K562 (cell line): ENCODE measurements around the gene ARHGDIA. TPM values are rescaled to one million over a fixed set of nuclear protein-coding genes. Genes with fewer than 3 reads are reported as not detected.

Experiments used
- BDP1 ChIP-seq: IDR thresholded peaks from 3 replicates; pipeline ENCODE4 v1.6.1; 2011; ENCODE audit not compliant: insufficient read length, insufficient read depth
- CHD1 ChIP-seq: fragments of 200-600 bp; sonication (generic); IDR thresholded peaks from one replicate; pipeline ENCODE4 v1.6.1; 2012; ENCODE audit warnings: mild to moderate bottlenecking, moderate library complexity, low read length, inconsistent platforms
- HNRNPK ChIP-seq: fragments of 200-400 bp; formaldehyde crosslinking; IDR thresholded peaks from one replicate; pipeline ENCODE4 v1.6.1; 2018; ENCODE audit warnings: mild to moderate bottlenecking, low read depth, low read length; ENCODE audit not compliant: poor library complexity, severe bottlenecking
- KAT2B ChIP-seq: IDR thresholded peaks from one replicate; pipeline ENCODE4 v1.6.1; 2012; ENCODE audit warnings: low read depth, mild to moderate bottlenecking, control low read depth, inconsistent platforms, low read length, moderate library complexity
- NFE2L1 ChIP-seq: fragments of 450-650 bp; IDR thresholded peaks from 2 replicates; pipeline ENCODE4 v1.6.1; 2016; ENCODE audit warnings: missing genetic modification characterization, low read depth, mild to moderate bottlenecking, missing compliant biosample characterization, moderate library complexity, borderline replicate concordance
- PTBP1 ChIP-seq: fragments of 200-400 bp; formaldehyde crosslinking; IDR thresholded peaks from 2 replicates; pipeline ENCODE4 v1.6.1; 2017; ENCODE audit warnings: low read depth, low read length
- SMAD4 ChIP-seq: fragments of 250-450 bp; sonication (Bioruptor Pico); conservative IDR thresholded peaks from 2 replicates; pipeline ENCODE4 v1.8.0; 2021; ENCODE audit warnings: inconsistent platforms, mild to moderate bottlenecking, moderate library complexity
- SMARCB1 ChIP-seq: IDR thresholded peaks from 2 replicates; pipeline ENCODE4 v1.6.1; 2011; ENCODE audit warnings: improper control_type of control experiment, low read depth; ENCODE audit not compliant: insufficient read length
- TAF15 ChIP-seq: fragments of 200-400 bp; formaldehyde crosslinking; IDR thresholded peaks from 2 replicates; pipeline ENCODE4 v1.6.1; 2017; ENCODE audit warnings: mild to moderate bottlenecking, low read depth, low read length, moderate library complexity
- TBP ChIP-seq: optimal IDR thresholded peaks from 2 replicates; pipeline ENCODE3; 2011; ENCODE audit warnings: low read depth, low read length, improper control_type of control experiment
- ZBTB40 ChIP-seq, 2 experiments: fragments of 450-650 bp in 1 of 2; sonication (generic) in 1 of 2; formaldehyde crosslinking in 1 of 2; IDR thresholded peaks; 2 replicates each; pipeline versions ENCODE4 v1.7.1 to v1.9.0; 2016 to 2022; ENCODE audit warnings: inconsistent platforms in 1 of 2, mild to moderate bottlenecking in 1 of 2, missing genetic modification reagents in 1 of 2
- ZKSCAN8 ChIP-seq: fragments of 200-800 bp; sonication (Bioruptor generic); IDR thresholded peaks from 2 replicates; pipeline ENCODE4 v1.6.1; 2016; ENCODE audit warnings: missing genetic modification characterization, missing compliant biosample characterization
- polyA plus RNA-seq, 8 experiments: library from polyadenylated mRNA; depleted of rRNA in 4 of 8; stranded (reverse) in 5 of 8; unstranded in 3 of 8; fragments of >200 nt; fragmentation: Nextera tagmentation in 2 of 8; fragmentation: Illumina TruSeq in 1 of 8; extraction: Ambion mirVana in 2 of 8; extraction: Trizol in 1 of 8; gene quantifications; 2 replicates each; pipeline versions ENCODE4 v1.2.1 to v1.2.3, GENCODE V29; 2011 to 2014; ENCODE audit warnings: inconsistent platforms in 1 of 8, missing spikeins in 1 of 8
- total RNA-seq, 7 experiments: library from RNA; depleted of rRNA in 6 of 7; stranded (reverse); fragments of >200 nt in 6 of 7; fragmentation: Illumina TruSeq in 2 of 7; extraction: Trizol in 2 of 7; gene quantifications; 2 replicates each; pipeline versions ENCODE4 v1.2.1 to v1.2.3, GENCODE V29; 2011 to 2021; ENCODE audit warnings: low replicate concordance in 1 of 7
- TF ChIP-seq, protein P1 (sequence below): fragments of 250-450 bp; sonication (Bioruptor Pico); IDR thresholded peaks from 2 replicates; pipeline ENCODE4 v1.4.0; 2020; ENCODE audit warnings: mild to moderate bottlenecking, moderate library complexity, borderline replicate concordance

ARHGDIA gene
- total and polyA plus RNA-seq, 9 of the 15 experiments (the other 6 are each of a cell fraction or from before 2014, with no cell fraction given) = 9.6 to 340 (median 97.6) TPM

DNA sequence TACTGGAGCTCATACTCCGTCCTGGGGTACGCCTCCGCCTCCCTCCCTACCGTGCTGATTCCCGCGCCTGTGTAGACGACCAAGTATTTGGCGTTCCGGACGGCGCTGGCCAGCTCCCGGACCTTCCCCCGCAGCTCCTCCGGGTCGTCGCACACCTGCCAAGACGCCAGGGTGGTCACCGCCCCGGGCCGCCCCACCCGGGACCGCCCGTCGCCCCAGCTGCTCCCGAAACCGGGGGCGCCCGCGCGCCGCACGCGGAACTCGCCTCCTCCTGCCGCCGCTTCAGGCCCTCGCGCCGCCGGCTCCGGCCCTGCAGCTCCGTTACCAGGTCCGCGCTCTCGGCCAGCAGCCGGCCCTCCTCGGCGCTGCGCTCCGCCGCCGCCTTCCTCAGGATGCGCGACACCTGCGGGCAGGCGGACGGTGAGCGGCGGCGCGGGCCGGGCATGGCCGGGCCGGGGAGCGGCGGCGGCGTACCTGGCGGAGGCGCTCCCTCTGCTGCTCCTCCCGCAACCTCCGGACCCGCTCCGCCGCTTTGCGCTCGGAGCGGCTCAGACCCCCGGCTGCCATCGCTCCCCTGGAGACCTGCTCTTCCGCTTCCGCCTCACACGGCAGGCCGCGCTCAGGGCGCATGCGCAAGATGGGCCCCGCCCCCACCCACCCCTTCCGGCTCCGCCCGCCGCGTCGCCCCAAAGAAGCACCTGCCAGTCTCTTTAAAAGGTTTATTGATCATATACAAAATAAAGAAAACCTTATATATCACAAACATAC, 46.6 kb upstream of the ARHGDIA start, which contains the start of gene SIRT7 (continued):
- TF ChIP-seq ZBTB40 (IDR thresholded peaks at IDR 0.05) = peak; percentile 52; the same call in 1 of the 2 replicates
- no peak for TF ChIP-seq ZBTB40 (CRISPR knock-in tag; IDR thresholded peaks at IDR 0.05)
- TF ChIP-seq CHD1 = peak; percentile 53
- no peak for TF ChIP-seq HNRNPK
- TF ChIP-seq TAF15 = no peak
- no peak for TF ChIP-seq KAT2B
- TF ChIP-seq SMAD4 (CRISPR knock-in tag) = peak; percentile 55
- no peak for TF ChIP-seq BDP1
- peak; percentile 14 for TF ChIP-seq TBP
- no peak for TF ChIP-seq NFE2L1 (tag)
- TF ChIP-seq ZKSCAN8 (CRISPR knock-in tag) = no peak
- no peak for TF ChIP-seq SMARCB1
- TF ChIP-seq, protein P1, sequence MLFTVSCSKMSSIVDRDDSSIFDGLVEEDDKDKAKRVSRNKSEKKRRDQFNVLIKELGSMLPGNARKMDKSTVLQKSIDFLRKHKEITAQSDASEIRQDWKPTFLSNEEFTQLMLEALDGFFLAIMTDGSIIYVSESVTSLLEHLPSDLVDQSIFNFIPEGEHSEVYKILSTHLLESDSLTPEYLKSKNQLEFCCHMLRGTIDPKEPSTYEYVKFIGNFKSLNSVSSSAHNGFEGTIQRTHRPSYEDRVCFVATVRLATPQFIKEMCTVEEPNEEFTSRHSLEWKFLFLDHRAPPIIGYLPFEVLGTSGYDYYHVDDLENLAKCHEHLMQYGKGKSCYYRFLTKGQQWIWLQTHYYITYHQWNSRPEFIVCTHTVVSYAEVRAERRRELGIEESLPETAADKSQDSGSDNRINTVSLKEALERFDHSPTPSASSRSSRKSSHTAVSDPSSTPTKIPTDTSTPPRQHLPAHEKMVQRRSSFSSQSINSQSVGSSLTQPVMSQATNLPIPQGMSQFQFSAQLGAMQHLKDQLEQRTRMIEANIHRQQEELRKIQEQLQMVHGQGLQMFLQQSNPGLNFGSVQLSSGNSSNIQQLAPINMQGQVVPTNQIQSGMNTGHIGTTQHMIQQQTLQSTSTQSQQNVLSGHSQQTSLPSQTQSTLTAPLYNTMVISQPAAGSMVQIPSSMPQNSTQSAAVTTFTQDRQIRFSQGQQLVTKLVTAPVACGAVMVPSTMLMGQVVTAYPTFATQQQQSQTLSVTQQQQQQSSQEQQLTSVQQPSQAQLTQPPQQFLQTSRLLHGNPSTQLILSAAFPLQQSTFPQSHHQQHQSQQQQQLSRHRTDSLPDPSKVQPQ = no peak
- 0 out of 2 replicates have a peak, but pooled peaks have one; percentile 71 for TF ChIP-seq PTBP1
